MG63 (cell line): ENCODE measurements around the gene RAPGEF2. TPM values are rescaled to one million over a fixed set of nuclear protein-coding genes. Genes with fewer than 3 reads are reported as not detected.
"Not testable (repeated sequence)": the region's sequence is repeated elsewhere in the genome, so short reads cannot be mapped to it uniquely, and the experiment has no call there.

Source experiments
- DNase-seq: peaks from one replicate; pipeline ENCODE4 v3.0.0-alpha.2; 2020
- H3K27me3 ChIP-seq: fragments of 250-450 bp; sonication (Bioruptor Pico); 2 replicates; pipeline ENCODE4 v1.5.1; 2020; ENCODE audit warnings: mild to moderate bottlenecking, moderate library complexity
- H3K36me3 ChIP-seq: fragments of 250-450 bp; sonication (Bioruptor Pico); 2 replicates; pipeline ENCODE4 v1.5.1; 2020; ENCODE audit warnings: mild to moderate bottlenecking, moderate library complexity
- H3K4me3 ChIP-seq: fragments of 250-450 bp; sonication (Bioruptor Pico); 2 replicates; pipeline ENCODE4 v1.5.1; 2020; ENCODE audit warnings: mild to moderate bottlenecking, moderate library complexity
- H3K9me3 ChIP-seq: fragments of 250-450 bp; sonication (Bioruptor Pico); 2 replicates; pipeline ENCODE4 v1.5.1; 2020; ENCODE audit warnings: mild to moderate bottlenecking, moderate library complexity
- total RNA-seq: library from RNA; depleted of rRNA; stranded (reverse); fragments of >200 nt; shearing (Covaris generic); gene quantifications from 2 replicates; pipeline ENCODE4 v1.2.3, GENCODE V29; 2014; ENCODE audit warnings: low replicate concordance

RAPGEF2 gene
- total RNA-seq, 1 experiment from 2014 or later = 13.8 TPM

DNA sequence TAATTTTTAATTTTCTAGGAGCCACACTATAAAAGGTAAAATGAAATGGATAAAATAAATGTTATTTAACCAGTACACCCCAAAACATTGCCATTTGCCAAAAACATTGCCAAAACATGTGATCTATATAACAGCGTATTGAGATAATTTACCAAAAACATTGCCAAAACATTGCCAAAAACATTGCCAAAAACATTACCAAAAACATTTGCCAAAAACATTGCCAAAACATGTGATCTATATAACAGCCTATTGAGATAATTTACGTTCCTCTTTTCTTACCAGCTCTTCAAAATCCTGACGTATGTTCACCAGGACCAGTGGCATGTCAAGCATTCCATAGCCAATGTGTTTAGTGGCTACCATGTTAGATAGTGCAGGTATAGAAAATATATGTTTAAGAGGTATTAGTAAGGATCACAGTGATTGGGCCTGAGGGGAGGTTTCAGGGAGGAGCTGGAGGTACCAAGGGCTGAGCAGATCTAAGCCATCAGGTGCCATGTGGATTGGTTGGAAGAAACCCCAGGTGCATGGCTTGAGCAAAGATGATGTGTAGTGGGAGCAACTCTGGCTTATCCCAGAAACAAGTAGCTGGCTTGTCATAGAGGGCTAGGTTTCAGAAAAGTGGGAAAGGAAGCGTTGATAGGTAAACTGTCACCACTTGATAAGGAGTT is 42.6 kb downstream of the RAPGEF2 start:
- no peak overlapping the region for H3K4me3 ChIP-seq
- H3K36me3 ChIP-seq = no peaks in the 10 kb centered on the region
- no peak for DNase-seq
- H3K27me3 ChIP-seq = no peaks in the 10 kb centered on the region
- no peaks in the 10 kb centered on the region for H3K9me3 ChIP-seq

DNA sequence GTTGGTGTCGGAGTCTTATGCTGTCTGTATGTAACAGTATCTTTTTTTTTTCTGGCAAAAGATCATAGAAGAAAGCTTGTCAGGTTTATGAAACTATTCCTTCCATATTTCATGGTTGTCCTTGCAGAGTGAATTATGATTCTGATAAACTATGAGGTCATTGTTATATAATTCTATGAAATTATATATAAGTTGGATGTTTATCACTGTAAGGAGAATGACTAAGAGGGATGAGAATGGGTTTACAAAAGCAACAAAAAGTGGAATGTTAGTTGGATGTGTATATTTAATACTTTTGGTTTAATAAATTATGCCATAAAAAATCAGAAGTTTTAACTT is 43.1 kb downstream of the RAPGEF2 start:
- Histone ChIP-seq H3K9me3 (no peaks in the 10 kb centered on the region), H3K27me3 (no peaks in the 10 kb centered on the region), H3K36me3 (no peaks in the 10 kb centered on the region), H3K4me3 (no peak overlapping the region)
- no peak for DNase-seq

- no peaks in the 10 kb centered on the region for H3K27me3 ChIP-seq
- H3K4me3 ChIP-seq = no peak overlapping the region
- H3K9me3 ChIP-seq = no peaks in the 10 kb centered on the region
- H3K36me3 ChIP-seq = no peaks in the 10 kb centered on the region
- DNase-seq = no peak
Measured at GRCh38 chr4:159146488-159146887, 43.6 kb downstream of the RAPGEF2 start.

DNA sequence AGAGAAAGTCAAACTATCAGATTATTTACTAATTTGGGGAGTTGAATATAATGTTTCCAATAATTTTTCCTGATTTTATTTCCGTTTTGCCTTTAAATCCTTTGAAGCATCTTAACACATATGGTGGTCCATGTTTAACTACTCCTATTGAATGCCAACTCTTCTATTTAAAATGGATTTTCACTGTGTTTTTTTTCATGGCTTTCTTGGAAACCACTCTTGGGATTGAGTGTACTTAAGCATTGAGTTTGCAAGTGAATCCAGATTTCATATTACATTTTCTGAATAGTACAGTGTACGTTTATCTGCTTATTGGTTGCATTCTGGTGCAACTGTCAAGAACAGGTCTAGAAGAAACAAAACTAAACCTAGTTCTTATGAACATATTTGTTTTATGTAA is 45.6 kb downstream of the RAPGEF2 start:
- no peaks in the 10 kb centered on the region for H3K36me3 ChIP-seq
- no peaks in the 10 kb centered on the region for H3K9me3 ChIP-seq
- no peaks in the 10 kb centered on the region for H3K27me3 ChIP-seq
- no peak for DNase-seq
- no peak overlapping the region for H3K4me3 ChIP-seq

- no peaks in the 10 kb centered on the region for H3K36me3 ChIP-seq
- H3K27me3 ChIP-seq = no peaks in the 10 kb centered on the region
- DNase-seq = no peak
- H3K4me3 ChIP-seq = no peak overlapping the region
- H3K9me3 ChIP-seq = no peaks in the 10 kb centered on the region
Measured at GRCh38 chr4:159149666-159150065, 46.8 kb downstream of the RAPGEF2 start.

DNA sequence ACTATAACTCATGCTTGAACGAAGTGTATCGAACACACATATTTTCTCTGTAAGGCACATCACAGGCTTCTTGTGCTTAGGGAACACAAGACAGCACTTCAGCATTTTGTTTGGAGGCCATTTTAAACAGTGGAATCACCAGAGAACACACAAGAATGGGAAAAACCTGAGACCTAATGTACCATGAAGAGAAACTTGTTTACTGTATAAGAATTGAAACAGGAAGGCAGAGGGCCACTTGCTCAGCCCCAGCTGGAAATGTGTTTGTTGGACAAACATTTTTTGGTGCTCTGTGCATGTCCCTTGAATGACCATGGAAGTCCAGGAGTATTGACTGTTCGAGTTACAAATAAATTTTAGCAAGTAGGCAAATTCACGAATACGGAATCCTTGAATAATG is 47.5 kb downstream of the RAPGEF2 start:
- Histone ChIP-seq H3K4me3 (no peak overlapping the region), H3K36me3 (no peaks in the 10 kb centered on the region), H3K9me3 (no peaks in the 10 kb centered on the region), H3K27me3 (no peaks in the 10 kb centered on the region)
- no peak for DNase-seq

DNA sequence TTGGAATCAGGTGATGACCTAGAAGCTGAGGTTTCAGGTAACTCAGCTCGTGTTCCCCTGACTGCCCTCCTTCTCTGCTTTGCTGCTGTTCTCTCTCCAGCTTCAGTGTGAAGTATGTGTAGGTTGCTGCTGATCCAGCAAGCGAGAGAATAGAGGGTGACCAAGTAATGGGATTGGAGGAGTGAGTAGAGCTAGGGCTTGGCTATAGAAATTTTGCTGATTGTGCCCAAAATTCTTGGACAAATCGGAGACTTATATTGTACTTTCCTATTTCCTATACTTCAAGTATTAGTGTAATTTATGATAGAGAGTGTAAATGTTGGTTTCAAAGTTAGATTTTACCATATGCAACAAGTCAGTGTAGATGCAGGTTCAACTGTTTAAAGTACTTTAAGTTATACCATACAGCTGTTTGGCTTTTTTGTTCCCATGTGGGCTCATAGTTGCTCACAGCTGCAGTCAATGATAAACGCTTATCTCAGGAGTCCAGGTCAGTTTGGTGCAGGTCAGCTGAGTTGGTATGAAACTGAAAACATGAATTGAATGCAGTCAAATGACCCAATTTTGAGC is 48.0 kb downstream of the RAPGEF2 start:
- H3K4me3 ChIP-seq = no peak overlapping the region
- no peaks in the 10 kb centered on the region for H3K9me3 ChIP-seq
- no peaks in the 10 kb centered on the region for H3K36me3 ChIP-seq
- DNase-seq = no peak
- no peaks in the 10 kb centered on the region for H3K27me3 ChIP-seq

DNA sequence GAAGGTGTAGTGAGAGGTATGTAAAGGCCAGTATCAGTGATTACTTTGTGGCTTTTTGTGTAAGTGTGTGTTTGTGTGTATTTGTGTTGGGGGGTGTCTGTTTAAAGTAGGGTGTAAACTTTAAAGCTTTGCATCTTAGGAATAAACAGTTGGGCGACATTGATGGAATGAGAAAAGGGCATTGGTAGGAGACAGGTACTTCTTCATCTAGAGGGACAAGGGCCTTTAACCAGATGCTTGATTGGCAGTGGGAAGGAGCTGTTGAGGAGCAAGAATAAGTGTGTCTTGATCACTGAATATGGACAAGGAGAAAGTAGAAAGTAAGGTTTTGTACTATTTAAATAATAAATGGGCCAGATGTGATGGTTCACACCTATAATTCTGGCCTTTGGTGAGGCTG is 48.8 kb downstream of the RAPGEF2 start:
- H3K9me3 ChIP-seq = no peaks in the 10 kb centered on the region
- H3K27me3 ChIP-seq = no peaks in the 10 kb centered on the region
- no peaks in the 10 kb centered on the region for H3K36me3 ChIP-seq

GRCh38 chr4:159152181-159152580 is 49.3 kb downstream of the RAPGEF2 start:
- no peaks in the 10 kb centered on the region for H3K9me3 ChIP-seq
- no peaks in the 10 kb centered on the region for H3K27me3 ChIP-seq
- DNase-seq = no peak
- H3K4me3 ChIP-seq = no peak overlapping the region
- no peaks in the 10 kb centered on the region for H3K36me3 ChIP-seq

More for the DNA sequence above, 48.8 kb downstream of the RAPGEF2 start:
- no peak overlapping the region for H3K4me3 ChIP-seq
- no peak for DNase-seq

- H3K36me3 ChIP-seq = no peaks in the 10 kb centered on the region
Measured at GRCh38 chr4:159153669-159154068, 50.8 kb downstream of the RAPGEF2 start.

DNA sequence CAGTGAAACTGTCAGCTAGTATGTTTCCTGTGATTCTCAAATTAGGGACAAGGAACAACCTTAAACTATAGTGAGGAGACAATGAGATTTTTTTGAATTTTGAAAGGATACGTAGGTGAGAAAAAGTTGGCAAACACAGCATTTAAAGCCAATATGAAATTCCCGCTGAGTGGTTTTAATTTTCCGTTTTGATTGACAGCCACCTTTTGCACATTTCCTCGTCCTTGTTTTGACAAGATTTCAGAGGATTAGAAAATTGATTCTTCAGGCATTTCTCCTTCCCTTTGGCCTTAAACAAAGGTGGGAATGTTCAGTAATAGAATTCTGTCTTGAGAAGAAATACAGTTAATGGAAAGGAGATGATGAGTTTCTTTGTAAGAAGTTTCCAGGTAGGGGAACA is 52.2 kb downstream of the RAPGEF2 start:
- no peak overlapping the region for H3K4me3 ChIP-seq
- H3K27me3 ChIP-seq = no peaks in the 10 kb centered on the region
- H3K9me3 ChIP-seq = no peaks in the 10 kb centered on the region
- no peaks in the 10 kb centered on the region for H3K36me3 ChIP-seq
- DNase-seq = no peak

More at GRCh38 chr4:159153669-159154068, 50.8 kb downstream of the RAPGEF2 start:
- DNase-seq = no peak
- Histone ChIP-seq H3K27me3 (no peaks in the 10 kb centered on the region), H3K9me3 (no peaks in the 10 kb centered on the region), H3K4me3 (no peak overlapping the region)

DNA sequence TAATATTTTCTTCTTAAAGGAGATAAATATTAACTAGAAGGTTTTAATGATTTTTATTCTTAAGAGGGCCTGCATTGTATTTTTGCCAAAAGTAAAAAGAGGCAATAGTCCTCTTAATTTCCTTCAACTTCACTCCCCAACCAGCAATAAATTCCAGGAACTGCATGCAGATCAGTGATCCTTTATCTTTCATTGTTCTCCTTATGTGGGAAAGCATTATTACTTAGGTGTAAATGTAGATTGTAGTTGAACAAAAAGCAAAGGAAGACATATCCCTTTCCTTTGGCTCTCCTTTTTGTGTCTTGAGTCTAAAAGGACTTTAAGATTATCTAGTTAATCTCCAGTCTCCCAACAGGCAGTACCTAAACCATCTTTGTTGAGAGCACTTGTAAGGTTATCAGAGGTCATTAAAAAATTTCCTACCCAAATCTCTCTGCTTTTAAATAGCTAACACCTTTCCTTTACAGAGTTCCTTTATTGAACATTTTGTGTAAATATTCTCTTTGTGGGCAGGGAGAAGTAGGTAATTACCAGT is 55.3 kb downstream of the RAPGEF2 start:
- DNase-seq = no peak
- H3K9me3 ChIP-seq = no peaks in the 10 kb centered on the region
- no peak overlapping the region for H3K4me3 ChIP-seq
- no peaks in the 10 kb centered on the region for H3K36me3 ChIP-seq
- no peaks in the 10 kb centered on the region for H3K27me3 ChIP-seq

- no peaks in the 10 kb centered on the region for H3K9me3 ChIP-seq
- no peak for DNase-seq
- no peaks in the 10 kb centered on the region for H3K36me3 ChIP-seq
Measured at GRCh38 chr4:159158985-159159384, 56.1 kb downstream of the RAPGEF2 start.

GRCh38 chr4:159159611-159160010 is 56.7 kb downstream of the RAPGEF2 start:
- H3K36me3 ChIP-seq = no peaks in the 10 kb centered on the region
- H3K27me3 ChIP-seq = no peaks in the 10 kb centered on the region
- DNase-seq = no peak
- no peaks in the 10 kb centered on the region for H3K9me3 ChIP-seq
- H3K4me3 ChIP-seq = no peak overlapping the region

More at GRCh38 chr4:159158985-159159384, 56.1 kb downstream of the RAPGEF2 start:
- Histone ChIP-seq H3K4me3 (no peak overlapping the region), H3K27me3 (no peaks in the 10 kb centered on the region)

DNA sequence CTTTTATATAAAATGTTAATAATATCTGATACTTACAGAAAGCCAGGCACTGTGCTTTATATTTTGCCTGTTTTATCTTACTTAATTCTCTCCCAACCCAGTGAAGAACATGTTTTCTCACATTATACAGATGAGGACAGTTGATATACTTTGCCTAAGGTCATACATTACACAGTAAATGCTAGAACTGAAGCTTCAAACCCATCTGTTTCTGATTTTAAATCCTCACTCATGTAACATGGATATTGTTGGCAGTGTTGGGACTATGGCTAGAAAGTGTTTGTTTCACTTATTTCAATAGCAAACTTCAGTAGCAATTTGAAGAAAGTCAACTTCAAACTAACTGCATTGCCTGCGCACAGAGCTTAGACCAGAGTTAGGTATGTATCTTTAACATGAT is 57.4 kb downstream of the RAPGEF2 start:
- no peak for DNase-seq
- H3K9me3 ChIP-seq = no peaks in the 10 kb centered on the region

GRCh38 chr4:159161436-159161835 is 58.6 kb downstream of the RAPGEF2 start:
- H3K9me3 ChIP-seq, DNase-seq, H3K27me3 ChIP-seq, H3K4me3 ChIP-seq, H3K36me3 ChIP-seq: not testable (repeated sequence)

More for the DNA sequence above, 57.4 kb downstream of the RAPGEF2 start:
- Histone ChIP-seq H3K36me3 (no peaks in the 10 kb centered on the region), H3K4me3 (no peak overlapping the region), H3K27me3 (no peaks in the 10 kb centered on the region)

DNA sequence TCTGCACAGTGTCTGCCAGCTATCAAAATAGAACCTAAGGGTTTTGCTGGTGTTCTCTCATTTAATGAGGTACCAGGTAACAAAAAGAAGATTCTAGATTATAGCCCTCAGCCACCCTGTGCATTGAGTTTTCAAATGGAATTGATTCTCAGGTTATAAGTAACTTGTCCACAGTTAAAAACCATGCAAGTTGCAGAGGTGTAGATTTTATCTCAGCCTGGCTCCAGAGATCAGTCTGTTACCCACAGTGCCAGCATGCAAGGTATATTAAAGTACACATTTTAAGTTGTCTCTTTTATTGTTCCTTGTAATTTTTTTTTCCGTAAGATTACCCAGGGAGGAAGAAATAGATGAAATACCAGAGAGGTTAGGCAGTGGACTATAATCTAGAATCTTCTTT is 59.7 kb downstream of the RAPGEF2 start:
- Histone ChIP-seq H3K27me3 (no peaks in the 10 kb centered on the region), H3K36me3 (no peaks in the 10 kb centered on the region), H3K9me3 (no peaks in the 10 kb centered on the region), H3K4me3 (no peak overlapping the region)
- DNase-seq = no peak

GRCh38 chr4:159163521-159163920 is 60.6 kb downstream of the RAPGEF2 start:
- no peaks in the 10 kb centered on the region for H3K9me3 ChIP-seq
- no peak for DNase-seq
- no peaks in the 10 kb centered on the region for H3K36me3 ChIP-seq
- no peaks in the 10 kb centered on the region for H3K27me3 ChIP-seq
- H3K4me3 ChIP-seq = no peak overlapping the region
